Umbilical cord (tissue), 2 donors: Measurements from ENCODE around the gene RRM2. TPM values are rescaled to one million over a fixed set of nuclear protein-coding genes. Genes with fewer than 3 reads are reported as not detected.
A peak's percentile ranks its signal among the peaks of the same experiment; 100 is the strongest.

ENCODE experiments used
- DNase-seq: peaks from one replicate; pipeline ENCODE4 v3.0.0-alpha.2; 2015; ENCODE audit warnings: low spot score
- total RNA-seq: library from RNA; depleted of rRNA; stranded (reverse); fragments of >200 nt; gene quantifications from one replicate; pipeline ENCODE4 v1.2.3, GENCODE V29; 2014; ENCODE audit warnings: low replicate concordance; ENCODE audit not compliant: insufficient read depth

The RRM2 gene
- 4.3 TPM for total RNA-seq

DNA sequence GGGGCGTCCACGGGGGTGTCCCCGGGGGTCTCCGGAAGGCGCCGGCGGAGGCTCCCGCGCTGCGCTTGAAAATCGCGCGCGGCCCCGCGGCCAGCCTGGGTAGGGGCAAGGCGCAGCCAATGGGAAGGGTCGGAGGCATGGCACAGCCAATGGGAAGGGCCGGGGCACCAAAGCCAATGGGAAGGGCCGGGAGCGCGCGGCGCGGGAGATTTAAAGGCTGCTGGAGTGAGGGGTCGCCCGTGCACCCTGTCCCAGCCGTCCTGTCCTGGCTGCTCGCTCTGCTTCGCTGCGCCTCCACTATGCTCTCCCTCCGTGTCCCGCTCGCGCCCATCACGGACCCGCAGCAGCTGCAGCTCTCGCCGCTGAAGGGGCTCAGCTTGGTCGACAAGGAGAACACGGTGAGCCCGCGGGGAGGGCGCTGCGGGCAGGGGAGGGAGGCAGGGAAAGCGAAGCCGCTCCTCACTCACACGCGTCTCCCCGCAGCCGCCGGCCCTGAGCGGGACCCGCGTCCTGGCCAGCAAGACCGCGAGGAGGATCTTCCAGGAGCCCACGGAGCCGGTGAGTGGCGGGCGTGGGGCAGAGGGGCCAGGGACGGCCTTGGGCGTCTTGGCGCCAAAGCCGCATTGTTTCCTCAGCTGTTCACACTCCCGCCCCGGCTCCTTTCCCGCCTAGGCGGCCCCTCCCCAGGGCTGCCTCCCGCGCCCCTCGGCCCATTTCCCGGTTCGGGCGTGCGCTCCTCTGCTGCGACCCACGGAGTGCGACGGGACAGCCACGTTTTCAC is at the start of gene RRM2:
RRM2 (plus strand) TSS at position 240 of the 781 bp plus-strand sequence; CDS start at position 300, 60 bp downstream.
- peak; percentile 94 for DNase-seq

GRCh38 chr2:10073706-10074105 is 48.8 kb upstream of the RRM2 start:
- no peak for DNase-seq

DNA sequence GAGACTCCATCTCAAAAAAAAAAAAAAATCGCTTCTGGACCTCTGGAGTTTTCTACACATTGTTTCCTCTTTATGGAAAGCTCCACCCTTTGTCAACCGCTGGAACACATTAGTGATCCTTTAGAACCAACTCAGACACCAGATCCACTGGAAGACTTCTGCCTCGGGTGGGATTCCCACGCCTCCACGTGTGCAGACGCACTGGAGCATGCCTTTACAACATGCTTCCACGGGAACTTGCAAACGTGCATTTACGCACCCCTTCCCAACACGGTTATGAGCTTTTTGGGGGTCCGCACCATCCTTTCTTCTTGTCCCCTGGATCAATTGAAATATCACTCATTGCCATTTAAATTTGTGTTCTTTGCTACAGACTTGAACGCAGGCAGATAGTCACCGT is 47.4 kb upstream of the RRM2 start:
- DNase-seq = no peak

DNA sequence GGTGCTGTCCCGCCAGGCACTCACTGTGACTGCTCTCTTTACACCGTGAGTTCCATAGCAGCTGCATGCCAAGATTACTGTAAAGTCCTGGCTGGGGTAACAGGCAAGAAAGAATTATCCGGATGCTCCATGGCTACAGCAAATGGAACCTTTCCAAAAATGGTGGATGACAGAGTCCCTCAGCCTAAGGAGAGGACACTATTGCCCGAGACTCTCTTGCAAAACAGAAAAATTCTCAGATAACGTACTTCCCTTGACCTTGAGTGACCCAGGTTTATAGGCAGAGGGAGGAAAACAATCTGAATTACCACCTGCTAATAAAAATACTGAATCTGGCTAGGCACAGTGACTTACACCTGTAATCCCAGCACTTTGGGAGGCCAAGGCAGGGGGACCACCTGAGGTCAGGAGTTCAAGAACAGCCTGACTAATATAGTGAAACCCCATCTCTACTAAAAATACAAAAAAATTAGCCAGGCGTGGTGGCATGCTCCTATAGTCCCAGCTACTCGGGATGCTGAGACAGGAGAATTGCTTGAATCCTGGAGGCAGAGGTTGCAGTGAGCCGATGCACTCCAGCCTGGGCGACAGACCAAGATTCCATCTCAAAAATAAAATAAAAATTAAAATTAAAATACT is 46.8 kb upstream of the RRM2 start:
- DNase-seq = no peak

- DNase-seq = no peak
Observed at GRCh38 chr2:10076511-10076910, 46.0 kb upstream of the RRM2 start.

- DNase-seq = no peak
Observed at GRCh38 chr2:10076988-10077527, 45.5 kb upstream of the RRM2 start.

DNA sequence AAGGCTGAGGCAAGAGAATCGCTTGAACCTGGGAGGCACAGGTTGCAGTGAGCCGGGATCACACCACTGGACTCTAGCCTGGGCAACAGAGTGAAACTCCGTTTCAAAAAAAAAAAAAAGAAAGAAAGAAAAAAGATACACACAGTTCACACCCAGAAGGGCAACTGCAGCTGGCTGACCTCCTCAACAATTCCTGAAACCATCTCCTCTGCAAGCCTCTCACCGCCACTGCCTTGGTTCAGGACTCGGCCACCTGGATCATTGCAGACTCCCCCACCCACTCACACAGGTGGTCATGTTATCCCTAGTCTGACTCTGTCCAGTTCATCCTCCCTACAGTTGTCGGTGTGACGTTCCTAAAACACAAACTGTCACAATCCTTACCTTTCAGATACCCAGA is 44.5 kb upstream of the RRM2 start:
- DNase-seq = no peak

GRCh38 chr2:10078704-10079265 is 43.8 kb upstream of the RRM2 start:
- no peak for DNase-seq

DNA sequence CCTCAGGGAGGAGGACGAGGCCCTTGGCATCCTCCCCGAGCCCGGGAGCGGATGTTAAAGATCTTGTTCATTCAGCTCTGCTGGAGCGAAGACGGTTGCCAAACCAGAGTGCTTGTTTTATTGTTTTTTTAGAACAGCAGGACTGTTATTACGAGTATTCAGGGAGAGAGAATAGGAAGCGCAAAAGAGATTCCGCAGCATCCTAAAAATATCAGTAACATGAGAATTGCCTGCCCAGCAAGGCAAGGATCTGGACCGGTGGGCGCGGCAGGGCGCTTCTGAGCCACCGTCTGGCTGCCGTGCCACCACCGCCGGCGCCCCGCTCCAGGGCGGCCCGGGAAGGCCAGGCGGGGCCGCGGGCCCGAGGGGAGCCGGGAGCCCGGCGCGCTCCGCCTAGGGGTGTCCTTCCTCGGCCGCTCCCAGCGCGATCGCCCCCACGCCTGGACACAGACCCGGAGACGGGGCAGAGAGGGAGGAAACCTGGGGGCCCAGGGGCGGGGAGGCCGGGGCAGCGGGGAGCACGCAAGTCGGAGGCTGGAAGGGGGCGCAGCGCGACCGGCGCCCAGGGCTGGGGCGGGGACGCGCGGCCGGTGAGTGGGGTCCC is 43.2 kb upstream of the RRM2 start:
- peak; percentile 72 for DNase-seq

- DNase-seq = peak; percentile 42
Observed at GRCh38 chr2:10079870-10080535, 42.5 kb upstream of the RRM2 start, which contains the start of gene CYS1. CYS1 (minus strand) TSS chr2:10080411; CDS start chr2:10080223, 188 bp downstream.

DNA sequence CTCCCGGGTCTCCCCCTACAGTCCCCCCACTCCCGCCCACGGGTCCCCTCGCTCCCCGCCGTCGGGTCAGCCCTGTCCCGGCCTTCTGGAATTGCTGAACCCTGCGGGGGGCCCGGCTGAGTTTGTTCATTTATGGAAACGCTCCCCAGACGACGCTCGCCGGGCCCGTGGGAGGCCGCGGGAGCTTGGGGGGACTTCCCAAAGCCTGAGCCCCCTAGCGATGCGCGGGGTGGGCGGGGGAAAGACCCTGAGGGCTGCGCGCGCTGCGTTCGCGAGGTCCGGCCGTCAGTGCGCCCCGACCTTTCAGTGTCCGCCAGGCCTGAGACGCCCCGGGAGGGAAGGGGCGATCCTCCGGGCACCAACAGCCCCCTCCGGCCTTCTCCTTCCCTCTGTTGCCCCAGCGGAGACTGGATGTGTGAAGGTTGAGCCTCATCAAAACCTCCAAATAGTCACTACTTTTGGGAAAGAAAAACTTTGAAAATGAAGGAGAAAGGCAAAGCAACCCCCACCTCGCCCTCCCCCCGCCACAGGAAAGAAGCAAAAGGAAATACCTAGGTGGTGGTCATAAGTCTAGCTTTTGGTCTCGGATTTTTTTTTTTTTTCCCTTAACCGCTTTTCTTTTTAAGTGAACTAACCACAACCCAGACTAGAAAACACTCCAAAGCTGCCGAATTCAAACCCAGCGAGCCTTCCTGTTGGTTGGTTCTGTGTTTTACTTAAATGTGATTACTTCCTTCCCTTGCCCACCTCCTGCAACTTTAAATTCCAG is 41.8 kb upstream of the RRM2 start:
- no peak for DNase-seq

DNA sequence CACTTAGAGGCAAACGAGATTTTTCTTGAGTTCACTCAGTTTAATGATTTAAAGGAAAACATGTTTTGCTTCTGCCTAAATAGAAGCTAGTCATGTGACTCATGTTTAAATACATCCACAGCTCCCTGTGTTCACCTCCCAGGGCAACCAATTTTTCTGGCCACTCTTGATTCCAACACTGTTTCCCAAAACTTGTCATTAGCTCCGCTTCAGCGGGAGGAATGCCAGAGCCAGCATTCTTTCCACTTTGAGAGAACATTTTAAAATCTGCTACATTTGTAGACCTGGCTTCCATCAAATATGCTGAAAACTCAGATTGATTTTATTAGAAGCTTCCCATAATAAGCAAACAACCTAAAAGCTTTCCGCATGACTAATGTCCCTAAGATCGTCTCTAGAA is 39.5 kb upstream of the RRM2 start:
- no peak for DNase-seq

DNA sequence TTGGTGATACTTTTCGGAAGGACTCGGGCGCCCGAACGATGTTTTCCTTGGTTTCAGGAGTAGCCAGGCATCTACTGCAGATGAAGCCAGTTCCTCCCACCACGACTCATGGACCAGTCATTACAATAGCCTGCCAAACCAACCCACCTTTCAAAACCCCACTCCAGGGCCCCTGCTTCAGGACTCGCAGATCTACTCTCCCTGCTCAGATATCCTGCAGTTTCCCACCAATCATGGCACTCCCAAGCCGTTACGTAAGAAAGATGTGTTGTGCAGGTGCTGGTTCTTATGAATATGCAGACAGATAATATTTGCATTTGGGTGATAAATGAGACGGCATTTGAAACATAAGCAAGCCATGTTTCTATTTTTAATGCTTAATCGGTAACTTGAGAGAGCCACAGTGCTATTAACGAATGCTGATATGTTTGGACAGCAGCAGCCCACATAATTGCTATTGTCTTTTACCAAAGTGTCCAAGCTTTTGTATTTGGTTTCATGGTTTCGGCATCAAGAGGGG is 38.8 kb upstream of the RRM2 start:
- no peak for DNase-seq

- no peak for DNase-seq
Observed at GRCh38 chr2:10084223-10084865, 38.2 kb upstream of the RRM2 start.

DNA sequence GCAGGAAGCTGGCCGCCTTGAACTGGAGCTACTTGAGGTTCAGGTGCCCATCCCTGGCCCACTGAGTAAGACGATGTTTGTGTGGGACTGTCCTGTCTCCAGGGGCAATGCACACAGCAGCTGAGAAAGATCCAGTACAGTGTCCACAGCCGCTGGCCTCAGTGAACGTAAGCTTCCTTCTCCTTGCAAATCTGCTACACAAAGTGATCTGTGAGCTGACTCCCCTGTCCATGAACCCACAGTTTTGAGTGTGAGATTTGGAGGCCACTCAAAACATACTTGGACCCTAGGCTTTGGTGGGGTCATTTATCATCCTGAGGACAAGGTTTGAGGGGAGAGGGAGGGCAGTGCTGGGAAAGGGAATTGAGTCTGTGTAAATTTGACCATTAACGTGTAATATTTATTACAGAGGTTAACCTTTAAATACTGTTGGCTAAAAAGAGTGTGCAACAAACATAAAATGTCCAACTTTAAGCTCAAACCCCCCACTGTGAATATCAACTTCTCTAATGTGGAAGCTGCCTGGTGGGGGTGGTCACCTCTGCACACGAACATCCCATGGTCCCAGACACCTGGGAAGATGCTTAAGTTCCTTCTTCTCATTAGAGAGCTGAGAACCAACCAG is 37.4 kb upstream of the RRM2 start:
- no peak for DNase-seq

DNA sequence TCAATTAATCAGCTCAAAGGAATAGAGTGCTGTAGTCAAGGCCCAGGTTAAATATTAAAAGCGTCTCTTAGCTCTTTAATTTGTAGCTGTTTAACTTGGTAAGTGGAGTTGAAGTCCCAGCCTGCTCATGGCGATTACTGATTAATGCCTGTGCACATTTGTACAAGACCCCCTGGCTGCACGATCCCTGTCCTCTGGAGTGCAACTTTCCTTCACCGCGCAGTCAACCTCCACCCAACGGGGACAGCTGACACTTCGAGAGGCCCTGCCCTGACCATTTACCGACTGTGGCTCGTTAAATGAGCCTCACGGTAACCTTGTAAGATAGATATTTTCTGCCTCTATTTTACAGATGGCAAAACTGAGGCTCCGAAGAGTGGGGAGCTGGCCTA is 36.9 kb upstream of the RRM2 start:
- no peak for DNase-seq

- DNase-seq = no peak
Observed at GRCh38 chr2:10086950-10087349, 35.6 kb upstream of the RRM2 start.

GRCh38 chr2:10087360-10087759 is 35.2 kb upstream of the RRM2 start:
- DNase-seq = no peak

- no peak for DNase-seq
Observed at GRCh38 chr2:10089565-10090190, 32.9 kb upstream of the RRM2 start.
